ENCODE data around the gene HNMT.
"Not testable (repeated sequence)": the region's sequence is repeated elsewhere in the genome, so short reads cannot be mapped to it uniquely, and the experiment has no call there.

HNMT gene

GRCh38 chr2:137977790-137978189, 13.5 kb downstream of the HNMT start:
- no peak for DNase-seq

DNA sequence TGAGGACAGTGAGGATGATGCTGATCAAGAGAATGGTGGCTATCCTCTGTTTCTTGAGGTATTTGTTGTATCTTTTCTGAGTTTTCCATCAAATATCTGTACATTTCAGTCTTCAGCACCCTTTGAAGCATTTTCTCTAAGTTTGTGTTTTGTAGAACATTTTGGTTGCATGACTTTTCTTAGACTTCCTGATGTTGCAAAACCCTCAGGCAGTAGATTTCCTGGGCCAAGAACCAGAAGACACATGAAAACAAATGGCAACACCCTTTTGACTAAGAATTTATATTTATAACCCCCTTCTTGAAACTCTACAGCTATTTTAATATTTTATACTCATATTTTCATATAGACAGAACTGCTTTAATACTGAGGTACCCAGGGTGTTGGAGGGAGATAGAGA, 16.2 kb downstream of the HNMT start:
- no peak for DNase-seq

- DNase-seq: no peak
These were observed 16.9 kb downstream of the HNMT start for GRCh38 chr2:137981112-137981656.

DNA sequence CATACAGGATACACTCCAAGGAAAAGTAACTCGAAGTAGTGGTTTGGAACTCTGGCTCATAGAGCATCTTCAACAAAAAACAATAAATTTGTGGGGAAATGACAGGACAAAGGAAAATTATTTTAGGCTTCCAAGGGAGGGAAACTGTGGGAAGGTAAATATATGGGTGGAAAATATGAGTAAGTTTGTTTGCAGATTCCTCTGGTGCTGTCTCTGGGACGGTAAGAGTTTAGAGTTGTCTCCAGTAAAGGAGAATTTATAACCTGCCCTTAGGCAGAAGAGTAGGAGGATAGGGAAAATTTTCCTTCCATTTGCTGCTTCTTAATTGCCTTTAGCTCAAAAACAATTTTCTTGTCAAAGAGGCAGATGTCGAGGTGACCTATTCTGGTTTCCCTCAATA, 19.3 kb downstream of the HNMT start:
- DNase-seq: no peak

DNA sequence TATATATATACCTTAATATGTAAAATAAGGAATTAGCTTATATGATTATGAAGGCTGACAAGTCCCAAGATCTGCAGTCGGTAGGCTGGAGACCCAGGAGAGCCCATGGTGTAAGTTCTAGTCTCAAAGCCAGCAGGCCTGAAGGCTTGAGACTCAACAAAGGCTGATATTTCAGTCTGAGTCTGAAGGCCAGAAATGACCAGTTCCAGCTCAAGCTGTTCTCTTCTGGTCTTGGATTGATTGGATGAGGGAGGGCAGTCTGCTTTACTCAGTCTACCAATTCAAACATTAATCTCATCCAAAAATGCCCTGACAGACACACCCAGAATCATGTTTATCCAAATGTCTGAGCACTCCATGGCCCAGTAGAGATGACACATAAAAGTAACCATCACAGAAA, 22.0 kb downstream of the HNMT start:
- no peak for DNase-seq

GRCh38 chr2:137987011-137987410, 22.7 kb downstream of the HNMT start:
- DNase-seq: no peak

- DNase-seq: no peak
These were observed 26.8 kb downstream of the HNMT start for GRCh38 chr2:137991078-137991477.

GRCh38 chr2:137992039-137992646, 27.9 kb downstream of the HNMT start:
- DNase-seq: no peak

GRCh38 chr2:137993715-137994476, 29.6 kb downstream of the HNMT start:
- not testable (repeated sequence) for DNase-seq

- DNase-seq: not testable (repeated sequence)
These were observed 31.1 kb downstream of the HNMT start for GRCh38 chr2:137995368-137995767.

- DNase-seq: not testable (repeated sequence)
These were observed 31.9 kb downstream of the HNMT start for GRCh38 chr2:137996158-137996557.

GRCh38 chr2:137997733-137998132, 33.5 kb downstream of the HNMT start:
- DNase-seq: no peak

GRCh38 chr2:137998503-137998902, 34.2 kb downstream of the HNMT start:
- no peak for DNase-seq

GRCh38 chr2:137999273-137999672, 35.0 kb downstream of the HNMT start:
- DNase-seq: no peak

DNA sequence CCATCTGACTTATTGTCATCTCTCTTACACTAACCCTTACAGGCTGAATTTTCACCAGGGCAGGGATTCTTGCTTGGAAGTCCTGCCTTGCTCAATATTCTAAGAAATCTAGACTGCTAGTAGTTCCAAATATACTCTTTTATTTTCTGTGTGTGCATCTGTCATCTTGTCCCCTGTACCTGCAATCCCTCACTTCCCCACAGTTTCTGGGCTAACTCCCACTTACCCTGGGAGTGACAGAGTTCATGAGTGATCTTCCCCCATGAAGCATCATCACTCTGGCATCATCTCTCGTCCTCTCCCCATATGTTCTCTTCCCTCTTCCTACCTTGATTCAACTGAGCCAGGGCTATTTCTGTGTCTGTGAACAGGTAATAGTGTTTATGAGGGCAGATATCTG, 35.7 kb downstream of the HNMT start:
- no peak for DNase-seq

DNA sequence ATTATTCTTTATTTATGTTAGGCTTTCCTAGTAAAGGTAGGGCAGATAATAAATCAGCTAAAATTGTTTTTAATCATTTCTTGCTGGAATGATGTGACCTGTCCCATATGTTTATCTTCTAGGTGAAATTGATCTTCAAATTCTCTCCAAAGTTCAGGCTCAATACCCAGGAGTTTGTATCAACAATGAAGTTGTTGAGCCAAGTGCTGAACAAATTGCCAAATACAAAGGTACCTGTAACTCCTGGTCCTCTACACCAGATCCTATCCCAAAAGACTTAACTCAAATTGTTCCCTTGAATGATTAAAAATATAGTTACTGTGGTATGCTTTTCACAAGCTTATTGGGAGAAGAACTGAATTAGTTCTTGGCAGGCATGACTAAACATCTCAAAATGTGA, 36.5 kb downstream of the HNMT start:
- DNase-seq: no peak

DNA sequence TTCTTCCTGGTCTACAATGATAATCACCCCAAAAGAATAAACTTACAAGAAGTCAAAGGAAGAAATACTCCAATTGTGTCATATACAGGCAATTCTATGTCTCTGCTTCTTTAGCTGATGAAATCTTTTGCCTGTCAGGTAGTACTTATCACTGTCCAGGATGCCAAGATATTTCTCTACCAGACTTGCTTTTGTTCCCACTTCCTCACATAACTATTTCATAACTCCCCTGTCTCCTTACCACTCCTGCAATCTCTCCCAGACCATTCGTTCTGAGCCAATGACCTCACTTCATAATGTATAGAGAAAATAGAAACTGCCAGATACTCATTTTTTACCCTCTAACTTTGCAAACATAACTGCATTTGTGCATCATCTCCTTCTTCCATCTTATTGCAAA, 39.1 kb downstream of the HNMT start:
- DNase-seq: no peak

DNA sequence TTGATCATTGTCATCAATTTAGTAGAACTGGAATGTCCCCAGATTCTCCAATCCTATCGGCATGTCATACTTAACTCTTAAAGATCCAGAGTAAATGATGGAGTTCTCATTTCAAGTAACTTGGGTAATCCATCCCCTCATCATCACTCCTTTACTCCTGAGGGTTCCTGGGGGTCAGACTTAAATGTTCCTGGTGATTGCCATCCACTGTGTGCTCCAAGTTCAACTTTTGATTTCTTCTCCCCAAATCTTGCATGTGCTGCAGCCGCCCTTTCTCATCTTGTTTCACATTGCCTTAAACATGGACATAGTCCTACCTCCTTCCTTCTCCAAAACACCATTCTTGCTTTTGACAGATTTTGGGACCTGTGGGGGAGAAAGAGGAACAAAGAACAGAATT, 43.2 kb downstream of the HNMT start:
- no peak for DNase-seq

DNA sequence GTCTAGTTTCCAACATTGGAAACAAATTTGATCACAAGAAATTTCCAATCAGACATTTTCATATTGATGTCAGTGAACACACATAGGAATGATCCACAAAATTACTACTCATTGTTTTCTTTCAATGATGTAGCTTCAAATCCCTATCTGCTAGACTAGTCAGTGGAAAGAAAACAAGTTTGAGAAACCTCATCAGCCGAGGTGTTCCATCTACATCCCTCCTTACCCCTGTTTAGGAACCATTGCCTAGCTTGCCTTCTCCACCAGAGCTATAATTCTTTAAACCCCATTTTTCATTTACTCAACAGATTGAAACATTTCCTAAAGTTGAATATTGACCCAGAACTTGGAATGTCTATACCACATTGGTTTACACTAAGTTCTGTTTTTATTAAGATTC, 45.3 kb downstream of the HNMT start:
- no peak for DNase-seq

GRCh38 chr2:138010890-138011289, 46.6 kb downstream of the HNMT start:
- no peak for DNase-seq

- DNase-seq: no peak
These were observed 47.8 kb downstream of the HNMT start for GRCh38 chr2:138012082-138012481.

DNA sequence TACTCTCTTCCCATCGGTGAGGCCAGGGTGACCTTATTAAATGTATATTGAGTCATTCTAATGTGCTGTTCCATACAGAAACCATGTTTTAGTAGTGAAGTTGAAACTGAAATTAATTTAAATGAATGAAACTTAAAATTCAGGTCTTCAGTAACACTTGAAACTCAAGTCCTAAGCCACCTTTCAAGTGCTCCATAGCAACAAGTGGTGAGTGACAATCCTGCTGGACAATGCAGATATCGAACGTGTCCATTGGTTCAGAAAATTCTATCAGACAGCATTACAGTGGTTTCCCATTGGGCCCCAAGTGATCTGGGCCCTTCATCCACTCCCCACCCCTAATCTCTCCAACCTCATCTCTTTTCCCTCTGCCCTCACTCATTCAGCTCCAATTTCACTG, 48.7 kb downstream of the HNMT start:
- no peak for DNase-seq

GRCh38 chr2:138013639-138014038, 49.4 kb downstream of the HNMT start:
- DNase-seq: no peak

DNA sequence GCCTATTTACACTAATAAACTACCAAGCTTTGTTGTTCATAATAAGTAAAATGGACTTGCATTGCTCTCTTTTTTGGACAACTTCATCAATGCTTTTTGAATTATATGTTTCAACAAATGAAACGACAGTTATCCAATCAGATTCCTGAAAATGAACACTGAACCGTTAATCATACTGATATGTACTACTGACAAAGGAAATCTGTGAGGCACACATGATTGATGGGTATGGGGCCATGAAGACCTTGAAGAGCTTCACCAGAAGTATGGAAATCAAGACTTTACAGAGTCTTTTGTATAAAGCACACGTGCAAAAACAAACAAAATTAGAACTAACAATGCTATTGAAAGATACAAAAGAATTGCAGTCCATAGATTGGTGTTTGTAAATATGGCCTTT, 51.2 kb downstream of the HNMT start:
- no peak for DNase-seq

Data from stimulated activated CD4-positive, alpha-beta T cell treated with anti-CD3 and anti-CD28 coated beads, Interleukin-15, amount 100 ng/mL, for 24 hours (primary cell).